Stimulated activated CD4-positive, alpha-beta T cell treated with anti-CD3 and anti-CD28 coated beads, Interleukin-1b, Interleukin-23, amount 100 ng/mL, for 4 hours (primary cell): Measurements from ENCODE around the gene ARL4C.

ENCODE experiments used
- DNase-seq, 2 donors: peaks; one replicate each; pipeline ENCODE4 v3.0.0-alpha.2; 2020; ENCODE audit warnings: low read depth in 2 of 2

Gene ARL4C

DNA sequence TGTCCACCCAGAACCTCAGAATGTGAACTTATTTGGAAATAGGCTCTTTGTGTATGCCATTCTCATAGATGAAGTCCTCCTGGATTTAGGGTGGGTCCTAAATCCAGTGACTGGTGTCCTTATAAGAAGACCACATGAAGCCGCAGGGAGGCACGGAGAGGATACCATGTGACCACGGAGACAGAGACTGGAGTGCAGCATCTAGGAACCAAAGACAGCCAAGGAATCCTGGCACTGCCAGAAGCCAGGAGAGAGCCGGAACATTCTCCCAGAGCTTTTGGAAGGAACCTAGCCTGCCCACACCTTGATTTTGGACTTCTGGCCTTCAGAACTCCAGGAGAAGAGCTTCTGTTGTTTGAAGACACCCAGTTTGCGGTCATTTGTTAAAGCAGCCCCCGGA, 49.7 kb downstream of the ARL4C start:
- DNase-seq: no peak

- DNase-seq: peak; percentile 38 to 41
Observed at GRCh38 chr2:234446404-234447076, 50.3 kb downstream of the ARL4C start.

GRCh38 chr2:234444893-234445292, 52.0 kb downstream of the ARL4C start:
- DNase-seq: peak in 1 of 2 donors; percentile 26

DNA sequence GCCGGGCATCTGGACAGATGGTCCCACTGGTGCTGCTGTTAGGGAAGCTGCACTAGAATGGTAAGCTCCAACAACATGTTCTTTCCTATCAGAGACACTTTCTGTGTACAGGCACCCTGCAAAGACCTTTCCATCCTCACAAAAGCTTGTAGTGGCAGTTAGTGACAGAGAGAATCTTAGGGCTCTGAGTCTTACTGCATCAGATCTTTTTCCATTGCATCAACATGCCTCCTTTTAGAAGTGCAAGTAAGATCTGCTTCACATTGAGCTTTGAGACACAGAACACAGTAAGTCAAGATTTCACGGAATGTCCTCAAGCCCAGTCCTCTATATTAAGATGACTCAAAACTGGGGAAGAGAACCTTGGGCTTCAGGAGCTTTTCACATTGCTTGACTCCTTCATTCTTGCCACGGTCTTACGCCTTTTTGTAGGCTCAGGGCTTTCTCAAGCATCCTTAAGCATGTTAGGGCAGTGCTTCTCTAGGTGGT, 52.6 kb downstream of the ARL4C start:
- DNase-seq: no peak
